AG09309 (cell line): ENCODE data around the gene CDH24.

Experiments
- DNase-seq: peaks from one replicate; pipeline ENCODE4 v3.0.0-alpha.2; 2010; ENCODE audit warnings: low read depth
- H3K4me3 ChIP-seq: 2 replicates; pipeline ENCODE4 v1.5.1; 2011; ENCODE audit warnings: mild to moderate bottlenecking, low read depth, low read length, moderate library complexity; ENCODE audit not compliant: control insufficient read depth
- CTCF ChIP-seq: IDR thresholded peaks from 2 replicates; pipeline ENCODE4 v1.5.1; 2011; ENCODE audit warnings: mild to moderate bottlenecking, low read depth, low read length, inconsistent platforms; ENCODE audit not compliant: insufficient read depth, control insufficient read depth; ENCODE audit errors: missing control alignments

CDH24 gene

GRCh38 chr14:23002592-23002991, 54.7 kb downstream of the CDH24 start:
- no peak for DNase-seq
- no peak overlapping the region for H3K4me3 ChIP-seq
- no peak for TF ChIP-seq CTCF

- TF ChIP-seq CTCF, result no peak
- H3K4me3 ChIP-seq, result no peak overlapping the region
- no peak for DNase-seq
These were observed 56.5 kb downstream of the CDH24 start for GRCh38 chr14:23000860-23001259.

- no peak for DNase-seq
- TF ChIP-seq CTCF, result no peak
- no peak overlapping the region for H3K4me3 ChIP-seq
These were observed 58.8 kb downstream of the CDH24 start for GRCh38 chr14:22998329-22999012.

- H3K4me3 ChIP-seq, result no peak overlapping the region
- DNase-seq, result no peak
- no peak for TF ChIP-seq CTCF
These were observed 59.5 kb downstream of the CDH24 start for GRCh38 chr14:22997676-22998323.
